Ovary (tissue), 3 donors: ENCODE results near the gene SPA17.

ENCODE experiments used
- CTCF ChIP-seq, 3 donors: fragments of 450-650 bp in 2 of 3; fragments of 200-600 bp in 1 of 3; IDR thresholded peaks; one replicate each; pipeline versions ENCODE4 v1.5.1 to v1.8.0; 2016 to 2022; ENCODE audit warnings: antibody characterized with exemption in 3 of 3, mild to moderate bottlenecking in 1 of 3
- POLR2A ChIP-seq: fragments of 450-650 bp; IDR thresholded peaks from one replicate; pipeline ENCODE4 v1.6.1; 2017; ENCODE audit warnings: antibody characterized with exemption, mild to moderate bottlenecking, moderate library complexity
- donor health status: DM: no; HTN: no; CAD: no.

DNA sequence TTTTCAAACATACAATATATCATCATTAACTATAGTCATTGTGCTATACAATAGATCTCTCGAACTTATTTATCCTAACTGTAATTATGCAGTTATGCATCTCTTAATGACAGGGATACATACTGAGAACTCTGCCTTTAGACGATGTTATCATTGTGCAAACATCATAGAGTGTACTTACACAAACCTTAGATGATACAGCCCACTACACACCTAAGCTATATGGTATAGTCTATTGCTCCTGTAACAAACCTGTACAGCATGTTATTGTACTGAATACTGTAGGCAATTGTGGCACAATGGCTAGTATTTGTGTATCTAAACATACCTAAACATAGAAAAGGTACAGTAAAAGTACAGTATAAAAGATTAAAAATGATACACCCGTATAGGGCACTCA lies 38.7 kb downstream of the SPA17 start:
- TF ChIP-seq POLR2A (no peak), CTCF (IDR thresholded peaks at IDR 0.05) (no peak)
